ENCODE data around the gene GON4L. TPM values are rescaled to one million over a fixed set of nuclear protein-coding genes. Genes with fewer than 3 reads are reported as not detected.
"Not testable (repeated sequence)": the region's sequence is repeated elsewhere in the genome, so short reads cannot be mapped to it uniquely, and the experiment has no call there.

GON4L gene
- total RNA-seq, 2 experiments from 2014 or later, result 71.0 to 91.9 TPM

DNA sequence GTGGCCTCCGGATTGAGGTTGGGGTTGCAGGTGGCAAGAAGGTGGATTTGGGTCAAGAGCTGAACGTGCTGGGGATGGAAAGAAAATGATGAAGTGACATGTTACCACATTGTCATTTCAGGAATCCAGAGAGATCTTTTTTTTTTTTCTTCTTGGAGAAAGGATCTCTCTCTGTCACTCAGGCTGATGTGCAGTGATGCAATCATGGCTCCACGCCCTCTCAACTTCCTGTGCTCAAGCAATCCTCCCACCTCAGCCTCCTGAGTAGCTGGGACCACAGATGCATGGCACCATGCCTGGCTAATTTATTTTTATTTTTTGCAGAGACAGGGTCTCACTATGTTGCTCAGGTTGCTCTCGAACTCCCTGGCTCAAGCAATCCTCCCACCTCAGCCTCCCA lies 80.6 kb downstream of the GON4L start:
- CTCF ChIA-PET, result no interaction called here
- H3K9me3 Mint-ChIP-seq (ENCODE audit: low read depth), result no peaks in the 10 kb centered on the region
- no peaks in the 10 kb centered on the region for H3K27me3 Mint-ChIP-seq
- ATAC-seq (no peak), DNase-seq (no peak)
- no peak overlapping the region for H3K4me3 Mint-ChIP-seq
- H3K4me1 Mint-ChIP-seq, result peaks cover 15% of the 10 kb centered on the region
- peak overlapping the region; percentile 72 for H3K27ac Mint-ChIP-seq
- H3K36me3 Mint-ChIP-seq, result peaks cover 52% of the 10 kb centered on the region

DNA sequence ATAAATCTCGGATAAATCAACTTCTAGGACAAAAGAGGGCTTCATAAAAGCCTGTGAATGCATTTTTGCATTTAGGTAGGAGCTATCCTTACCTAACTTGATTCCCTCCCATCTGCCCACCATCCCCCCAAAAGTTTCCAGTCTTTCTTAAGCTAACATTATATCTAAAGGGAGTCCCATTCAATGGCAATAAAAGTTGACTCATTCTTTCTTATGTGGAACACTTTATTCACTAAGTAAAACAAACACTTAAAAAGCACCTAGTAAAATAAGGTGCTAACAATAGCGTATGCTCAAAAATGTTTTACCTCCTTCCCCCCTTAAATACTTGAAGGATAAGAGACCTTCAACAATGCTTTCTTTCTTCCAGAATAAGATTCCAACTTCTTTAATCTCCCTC lies 83.8 kb downstream of the GON4L start:
- CTCF ChIA-PET, result no interaction called here
- H3K4me3 Mint-ChIP-seq, result no peak overlapping the region
- DNase-seq (no peak), ATAC-seq (no peak)
- H3K27me3 Mint-ChIP-seq, result no peaks in the 10 kb centered on the region
- peaks cover 62% of the 10 kb centered on the region for H3K36me3 Mint-ChIP-seq
- H3K9me3 Mint-ChIP-seq (ENCODE audit: low read depth), result no peaks in the 10 kb centered on the region
- H3K27ac Mint-ChIP-seq, result peak overlapping the region; percentile 29
- H3K4me1 Mint-ChIP-seq, result peaks cover 15% of the 10 kb centered on the region

DNA sequence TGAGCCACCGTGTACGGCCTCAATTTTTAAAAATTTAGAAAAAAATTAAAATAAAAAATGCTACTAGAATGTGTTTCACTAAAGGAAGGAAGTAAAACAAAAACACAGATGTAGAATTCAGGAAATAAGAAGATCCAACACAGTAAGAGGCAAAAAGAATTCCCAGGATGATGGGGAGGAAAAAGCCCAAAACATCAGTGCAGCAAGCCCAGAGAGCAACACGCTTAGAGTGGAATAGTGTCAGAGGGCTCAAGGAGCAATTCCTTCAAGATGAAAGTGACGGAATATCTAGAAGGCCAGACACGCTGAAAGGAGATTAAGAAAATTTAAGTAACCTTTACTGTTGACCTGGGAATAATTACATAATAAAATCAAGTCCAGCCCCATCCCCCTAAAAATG lies 87.8 kb downstream of the GON4L start:
- ATAC-seq, result no peak
- Mint-ChIP-seq H3K27ac (no peak overlapping the region), H3K9me3 (ENCODE audit: low read depth) (no peaks in the 10 kb centered on the region)

DNA sequence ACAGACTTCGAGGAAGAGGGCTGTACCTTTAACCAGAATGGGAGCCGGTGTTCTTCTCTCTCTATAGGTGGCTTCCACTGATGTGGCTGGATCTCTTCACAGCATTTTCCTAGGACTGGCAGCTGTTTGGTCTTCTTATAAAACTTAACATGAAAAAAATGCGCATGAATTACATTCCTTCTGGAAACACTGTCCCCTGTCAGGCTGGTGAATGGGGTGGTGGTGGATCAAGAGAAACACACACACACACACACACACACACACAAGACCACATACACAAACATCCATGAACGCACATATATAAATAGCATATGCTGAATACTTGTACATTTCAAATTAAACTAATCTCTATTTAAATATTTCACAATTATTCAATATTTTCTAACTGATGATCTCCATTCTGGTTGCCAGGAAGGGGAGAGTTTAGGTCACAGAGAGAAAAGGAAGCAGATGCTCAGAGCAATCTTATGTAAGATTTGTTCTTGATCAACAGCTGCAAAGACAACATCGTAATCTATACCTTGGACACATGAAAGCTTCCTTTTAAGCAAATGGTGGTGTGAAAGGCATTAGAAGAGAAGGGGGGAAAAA lies 89.5 kb downstream of the GON4L start:
- H3K4me3 Mint-ChIP-seq; ATAC-seq; H3K4me1 Mint-ChIP-seq; H3K9me3 Mint-ChIP-seq (ENCODE audit: low read depth); CTCF ChIA-PET; H3K27me3 Mint-ChIP-seq; DNase-seq: not testable (repeated sequence)
- H3K27ac Mint-ChIP-seq, result peak overlapping the region; percentile 14
- peaks cover 49% of the 10 kb centered on the region for H3K36me3 Mint-ChIP-seq

More for the DNA sequence above, 87.8 kb downstream of the GON4L start:
- H3K27me3 Mint-ChIP-seq, result no peaks in the 10 kb centered on the region
- no peaks in the 10 kb centered on the region for H3K4me1 Mint-ChIP-seq
- no peak overlapping the region for H3K4me3 Mint-ChIP-seq
- CTCF ChIA-PET, result no interaction called here
- DNase-seq, result no peak
- H3K36me3 Mint-ChIP-seq, result peaks cover 48% of the 10 kb centered on the region

DNA sequence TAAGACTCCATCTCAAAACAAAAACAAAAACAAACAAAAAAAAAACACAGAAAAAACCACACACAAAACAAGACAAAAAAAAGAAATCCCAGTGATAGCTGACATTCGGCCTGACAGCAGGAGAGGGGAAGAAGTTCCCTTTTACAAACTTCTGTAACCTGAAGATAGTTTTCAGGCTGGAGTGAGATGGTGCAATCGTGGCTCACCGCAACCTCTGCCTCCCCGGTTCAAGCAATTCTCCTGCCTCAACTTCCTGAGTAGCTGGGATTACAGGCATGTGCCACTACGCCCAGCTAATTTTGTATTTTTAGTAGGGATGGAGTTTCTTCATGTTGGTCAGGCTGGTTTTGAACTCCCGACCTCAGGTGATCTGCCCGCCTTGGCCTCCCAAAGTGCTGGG lies 93.0 kb downstream of the GON4L start:
- H3K36me3 Mint-ChIP-seq, result peaks cover 53% of the 10 kb centered on the region
- H3K27me3 Mint-ChIP-seq; ATAC-seq; H3K27ac Mint-ChIP-seq; H3K4me1 Mint-ChIP-seq; CTCF ChIA-PET; H3K9me3 Mint-ChIP-seq (ENCODE audit: low read depth); DNase-seq; H3K4me3 Mint-ChIP-seq: not testable (repeated sequence)

DNA sequence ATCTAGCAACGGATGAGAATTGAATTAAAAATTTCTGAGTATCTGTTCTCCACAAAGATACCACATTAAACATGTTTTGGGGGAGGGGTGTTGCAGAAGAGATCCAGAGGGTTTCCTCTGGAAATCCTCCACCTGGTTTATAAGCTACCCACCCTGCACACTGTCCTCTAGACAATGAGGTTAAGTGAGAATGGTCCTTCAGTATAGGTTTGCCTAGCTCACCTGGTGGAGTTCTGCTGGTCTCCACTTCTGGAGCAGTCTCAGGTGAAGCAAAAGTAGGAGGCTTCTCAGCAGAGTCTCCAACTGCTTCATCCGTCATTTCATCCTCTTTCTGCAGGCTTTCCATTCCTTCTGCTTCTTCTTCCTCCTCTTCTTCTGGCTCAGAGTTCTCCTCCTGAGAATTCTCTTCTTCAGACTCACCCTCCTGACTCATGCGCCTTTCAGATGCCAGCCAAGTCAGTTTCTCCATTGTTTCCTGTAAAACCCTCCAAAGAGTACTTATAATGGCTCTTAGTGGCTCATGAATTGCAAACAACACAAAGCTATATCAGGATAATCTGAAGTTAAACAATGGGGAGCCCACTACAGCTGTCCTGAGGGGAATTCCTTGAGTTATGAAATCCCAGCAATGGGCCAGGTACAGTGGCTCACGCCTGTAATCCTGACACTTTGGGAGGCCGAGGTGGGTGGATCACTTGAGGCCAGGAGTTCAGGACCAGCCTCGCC lies 93.8 kb downstream of the GON4L start:
- DNase-seq, result peak; percentile 15
- H3K4me3 Mint-ChIP-seq; H3K27me3 Mint-ChIP-seq; H3K4me1 Mint-ChIP-seq; ATAC-seq; H3K27ac Mint-ChIP-seq; H3K9me3 Mint-ChIP-seq (ENCODE audit: low read depth): not testable (repeated sequence)
- CTCF ChIA-PET, result interaction anchor here (0.6 kb wide), 1 partner anchor 226 kb away, joined by 4 read pairs; no protein-coding TSS in a partner anchor
- H3K36me3 Mint-ChIP-seq, result peaks cover 50% of the 10 kb centered on the region

DNA sequence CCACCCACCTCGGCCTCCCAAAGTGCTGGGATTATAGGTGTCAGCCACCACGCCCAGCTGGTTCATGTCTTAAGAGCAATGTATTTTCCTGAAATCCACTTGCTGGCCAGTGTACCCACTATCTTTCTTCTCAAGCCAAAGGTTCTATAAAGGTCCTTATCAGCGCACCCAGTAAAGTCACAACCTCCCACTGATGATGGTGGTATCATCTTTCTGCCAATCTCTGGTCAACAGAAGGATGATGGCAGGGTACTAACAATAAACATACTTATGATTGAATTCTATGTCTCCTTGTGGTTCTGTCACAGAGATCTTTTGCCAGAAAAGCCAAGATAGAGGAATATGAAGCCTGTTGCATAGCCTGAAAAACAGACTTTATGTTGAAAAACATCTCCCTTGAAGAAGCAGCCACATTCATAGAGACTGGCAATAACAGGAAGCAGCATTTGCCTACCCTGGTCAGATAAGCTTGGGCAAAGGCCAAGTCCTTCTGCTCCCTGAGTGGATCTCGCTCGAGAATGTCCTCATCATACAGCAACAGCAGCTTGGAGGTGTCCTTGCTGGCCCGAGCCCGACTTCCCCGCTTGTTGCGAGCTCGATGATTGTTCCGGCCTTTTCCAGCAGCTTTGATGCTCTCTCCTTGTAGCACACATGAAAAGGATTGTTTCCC lies 95.1 kb downstream of the GON4L start:
- Mint-ChIP-seq H3K4me3 (no peak overlapping the region), H3K4me1 (no peaks in the 10 kb centered on the region), H3K36me3 (peaks cover 52% of the 10 kb centered on the region), H3K9me3 (ENCODE audit: low read depth) (no peaks in the 10 kb centered on the region), H3K27me3 (no peaks in the 10 kb centered on the region), H3K27ac (no peak overlapping the region)
- CTCF ChIA-PET, result no interaction called here
- no peak for ATAC-seq
- peak; percentile 34 for DNase-seq

DNA sequence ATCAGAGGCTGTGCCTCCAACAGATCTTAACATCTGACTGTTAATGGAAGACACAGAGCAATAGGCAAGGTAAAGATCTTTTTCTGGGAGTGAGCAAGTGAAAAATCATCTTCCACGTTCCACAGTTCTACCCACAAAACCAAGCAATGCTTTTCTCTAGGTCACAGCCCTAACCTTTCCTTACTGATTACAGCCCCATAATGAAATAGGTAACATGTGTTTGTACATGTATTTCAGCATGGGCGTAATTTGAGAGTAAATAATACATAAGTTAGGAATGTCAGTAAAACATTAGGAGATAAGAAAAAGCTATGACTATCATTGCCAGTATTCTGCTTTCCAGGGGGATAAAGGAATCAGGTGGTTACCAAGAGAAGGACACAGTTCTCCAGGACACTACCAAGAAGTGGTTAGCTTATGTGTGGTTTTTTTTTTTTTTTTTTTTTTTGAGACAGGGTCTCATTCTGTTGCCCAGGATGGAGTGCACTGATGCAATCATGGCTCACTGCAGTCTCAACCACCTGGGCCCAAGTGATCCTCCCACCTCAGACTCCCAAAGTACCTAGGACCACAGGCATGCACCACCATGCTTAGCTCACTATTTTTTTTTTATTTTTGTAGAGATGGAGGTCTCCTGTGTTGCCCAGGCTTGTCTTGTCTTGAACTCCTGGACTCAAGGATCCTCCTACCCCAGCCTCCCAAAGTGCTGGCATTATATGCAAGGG lies 96.1 kb downstream of the GON4L start:
- no peak overlapping the region for H3K27ac Mint-ChIP-seq
- CTCF ChIA-PET, result no interaction called here
- H3K27me3 Mint-ChIP-seq, result no peaks in the 10 kb centered on the region
- no peak for ATAC-seq
- H3K4me1 Mint-ChIP-seq, result no peaks in the 10 kb centered on the region
- no peak overlapping the region for H3K4me3 Mint-ChIP-seq
- peaks cover 49% of the 10 kb centered on the region for H3K36me3 Mint-ChIP-seq
- no peaks in the 10 kb centered on the region for H3K9me3 Mint-ChIP-seq (ENCODE audit: low read depth)
- no peak for DNase-seq

DNA sequence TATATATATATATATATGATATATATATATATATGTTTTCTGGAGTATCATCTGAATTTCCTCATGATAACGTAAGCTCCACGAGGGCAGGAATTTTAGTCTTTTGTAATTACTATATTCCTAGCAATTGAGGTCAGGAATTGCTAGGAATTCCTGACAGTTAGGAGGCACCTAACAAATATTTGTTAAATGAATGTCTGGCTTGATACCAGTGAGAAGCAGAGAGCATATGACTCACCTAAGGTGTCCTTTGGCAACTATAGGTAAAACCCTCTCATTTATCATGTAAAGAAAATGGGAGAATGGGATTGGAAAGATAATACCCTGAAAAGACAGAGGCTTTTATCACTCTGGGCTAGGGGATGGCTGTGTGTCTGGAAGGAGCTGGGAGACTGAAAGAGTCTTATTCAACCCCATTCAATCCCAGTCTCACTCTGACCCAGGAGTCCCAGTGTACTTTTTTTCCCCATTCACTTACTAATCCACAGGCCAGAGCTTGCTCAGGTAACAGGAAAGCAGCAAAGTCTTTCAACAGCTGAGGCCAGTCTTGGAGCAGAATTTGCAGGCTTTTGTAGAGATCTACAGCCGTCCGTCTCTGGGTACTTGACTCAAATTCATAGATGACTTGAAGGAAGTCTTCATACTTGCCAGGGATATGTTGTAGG lies 96.9 kb downstream of the GON4L start:
- no peak overlapping the region for H3K4me3 Mint-ChIP-seq
- DNase-seq, result no peak
- H3K27me3 Mint-ChIP-seq, result no peaks in the 10 kb centered on the region
- no peak for ATAC-seq
- H3K36me3 Mint-ChIP-seq, result peaks cover 43% of the 10 kb centered on the region
- no peaks in the 10 kb centered on the region for H3K4me1 Mint-ChIP-seq
- CTCF ChIA-PET, result no interaction called here
- no peak overlapping the region for H3K27ac Mint-ChIP-seq
- H3K9me3 Mint-ChIP-seq (ENCODE audit: low read depth), result no peaks in the 10 kb centered on the region

DNA sequence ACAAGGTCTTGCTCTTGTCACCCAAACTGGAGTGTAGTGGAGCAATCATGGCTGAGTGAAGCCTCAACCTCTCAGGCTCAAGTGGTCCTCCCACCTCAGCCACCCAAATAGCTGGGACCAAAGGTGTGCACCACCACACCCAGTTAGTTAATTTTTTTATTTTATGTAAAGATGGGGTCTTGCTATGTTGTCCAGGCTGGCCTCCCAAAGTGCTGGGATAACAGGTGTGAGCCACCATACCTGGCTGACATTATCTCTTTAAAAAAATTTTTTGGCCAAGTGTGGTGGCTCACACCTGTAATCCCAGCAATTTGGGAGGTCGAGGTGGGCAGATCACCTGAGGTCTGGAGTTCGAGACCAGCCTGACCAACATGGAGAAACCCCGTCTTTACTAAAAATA lies 98.0 kb downstream of the GON4L start:
- H3K27ac Mint-ChIP-seq; CTCF ChIA-PET; H3K4me3 Mint-ChIP-seq; H3K4me1 Mint-ChIP-seq; H3K9me3 Mint-ChIP-seq (ENCODE audit: low read depth); DNase-seq; H3K27me3 Mint-ChIP-seq; ATAC-seq: not testable (repeated sequence)
- H3K36me3 Mint-ChIP-seq, result peaks cover 40% of the 10 kb centered on the region

DNA sequence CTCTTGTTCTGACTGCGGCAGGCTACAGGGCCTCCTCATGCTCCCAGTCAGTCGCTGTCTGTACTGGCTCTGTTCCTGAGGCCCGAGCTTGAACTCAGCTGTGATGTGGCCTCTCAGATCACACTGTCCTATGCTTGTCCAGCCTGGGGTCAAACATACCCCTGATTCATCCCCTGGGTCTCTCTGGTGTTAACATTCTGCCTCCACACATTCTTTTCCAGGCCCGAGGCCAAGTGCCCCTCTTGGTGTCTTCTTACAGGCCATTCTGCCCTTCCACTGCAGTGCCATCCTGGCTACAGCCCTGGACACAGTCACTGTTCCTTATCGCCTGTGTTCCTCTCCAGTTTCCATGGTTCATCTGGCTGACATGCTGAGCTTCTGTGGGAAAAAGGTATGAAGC lies 108.9 kb downstream of the GON4L start:
- peaks cover 12% of the 10 kb centered on the region for H3K36me3 Mint-ChIP-seq
- H3K4me3 Mint-ChIP-seq; H3K4me1 Mint-ChIP-seq; H3K27ac Mint-ChIP-seq; DNase-seq; CTCF ChIA-PET; H3K9me3 Mint-ChIP-seq (ENCODE audit: low read depth); ATAC-seq; H3K27me3 Mint-ChIP-seq: not testable (repeated sequence)

DNA sequence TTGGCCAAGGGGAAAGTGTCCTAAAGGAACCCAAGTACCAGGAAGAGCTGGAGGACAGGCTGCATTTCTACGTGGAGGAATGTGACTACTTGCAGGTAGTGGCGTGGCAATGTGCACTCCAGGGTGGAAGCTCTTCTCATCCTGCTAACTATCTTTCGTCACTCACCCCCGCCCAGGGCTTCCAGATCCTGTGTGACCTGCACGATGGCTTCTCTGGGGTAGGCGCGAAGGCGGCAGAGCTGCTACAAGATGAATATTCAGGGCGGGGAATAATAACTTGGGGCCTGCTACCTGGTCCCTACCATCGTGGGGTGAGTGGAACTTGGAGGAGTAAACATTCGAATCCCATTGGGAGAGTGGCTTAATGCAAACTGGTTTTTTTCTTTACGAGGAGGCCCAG lies 109.4 kb downstream of the GON4L start:
- H3K4me1 Mint-ChIP-seq; H3K27me3 Mint-ChIP-seq; H3K27ac Mint-ChIP-seq; CTCF ChIA-PET; DNase-seq; H3K4me3 Mint-ChIP-seq; ATAC-seq; H3K9me3 Mint-ChIP-seq (ENCODE audit: low read depth): not testable (repeated sequence)
- H3K36me3 Mint-ChIP-seq, result peaks cover 12% of the 10 kb centered on the region
